ENCODE measurements around the gene CEP250.

The CEP250 gene

DNA sequence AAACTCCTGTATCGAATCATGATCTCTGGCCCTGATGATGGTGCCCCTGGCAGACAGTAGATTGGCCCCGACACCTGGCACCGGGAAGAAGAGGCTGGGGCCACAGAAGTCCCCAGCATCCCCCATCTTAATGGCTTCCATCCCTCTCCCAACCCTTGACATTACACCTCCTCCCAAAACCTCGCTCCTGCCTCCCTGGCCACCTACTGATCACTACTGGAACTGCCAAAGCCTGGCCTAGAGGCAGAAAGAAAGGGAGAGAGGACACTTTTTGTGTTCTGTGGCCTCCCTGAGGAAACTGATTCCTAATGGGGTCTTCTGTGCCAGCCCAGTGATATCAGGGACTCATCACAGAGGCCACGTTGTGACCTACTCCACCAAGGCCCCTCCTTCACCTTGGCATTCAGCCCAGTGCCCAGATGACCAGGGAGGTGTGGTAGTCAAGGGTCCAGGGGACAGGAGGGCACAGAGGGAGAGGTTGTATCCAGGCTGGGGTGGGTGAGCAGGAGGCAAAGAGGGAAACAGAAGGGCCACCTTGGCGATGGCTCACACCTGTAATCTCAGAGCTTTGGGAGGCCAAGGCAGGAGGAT lies 68.0 kb downstream of the CEP250 start:
- TF ChIP-seq, protein P1, sequence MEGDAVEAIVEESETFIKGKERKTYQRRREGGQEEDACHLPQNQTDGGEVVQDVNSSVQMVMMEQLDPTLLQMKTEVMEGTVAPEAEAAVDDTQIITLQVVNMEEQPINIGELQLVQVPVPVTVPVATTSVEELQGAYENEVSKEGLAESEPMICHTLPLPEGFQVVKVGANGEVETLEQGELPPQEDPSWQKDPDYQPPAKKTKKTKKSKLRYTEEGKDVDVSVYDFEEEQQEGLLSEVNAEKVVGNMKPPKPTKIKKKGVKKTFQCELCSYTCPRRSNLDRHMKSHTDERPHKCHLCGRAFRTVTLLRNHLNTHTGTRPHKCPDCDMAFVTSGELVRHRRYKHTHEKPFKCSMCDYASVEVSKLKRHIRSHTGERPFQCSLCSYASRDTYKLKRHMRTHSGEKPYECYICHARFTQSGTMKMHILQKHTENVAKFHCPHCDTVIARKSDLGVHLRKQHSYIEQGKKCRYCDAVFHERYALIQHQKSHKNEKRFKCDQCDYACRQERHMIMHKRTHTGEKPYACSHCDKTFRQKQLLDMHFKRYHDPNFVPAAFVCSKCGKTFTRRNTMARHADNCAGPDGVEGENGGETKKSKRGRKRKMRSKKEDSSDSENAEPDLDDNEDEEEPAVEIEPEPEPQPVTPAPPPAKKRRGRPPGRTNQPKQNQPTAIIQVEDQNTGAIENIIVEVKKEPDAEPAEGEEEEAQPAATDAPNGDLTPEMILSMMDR (conservative IDR thresholded peaks at IDR 0.05; ENCODE audit: low read depth, low read length): peak; percentile 64
- H3K4me3 ChIP-seq (ENCODE audit: low read length): no peak overlapping the region
- no peak for DNase-seq (ENCODE audit: low read depth)

DNA sequence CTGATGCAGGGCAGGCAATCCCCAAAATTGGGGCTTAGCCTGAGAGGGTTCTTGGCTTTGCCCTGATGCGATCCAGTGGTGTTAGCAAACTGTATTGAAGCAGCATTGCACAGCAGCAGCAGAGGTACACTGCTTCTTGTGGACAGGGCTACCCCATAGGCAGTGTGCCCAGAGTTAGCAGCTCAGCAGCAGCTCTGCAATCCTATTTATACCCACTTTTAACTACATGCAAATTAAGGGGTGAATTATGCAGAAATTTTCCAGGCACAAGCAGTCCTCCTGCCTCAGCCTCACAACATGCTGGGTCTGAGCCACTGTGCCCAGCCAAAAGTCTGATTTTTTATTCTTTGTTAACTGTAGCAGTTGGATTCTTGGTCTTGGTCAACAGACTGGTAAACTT lies 70.2 kb downstream of the CEP250 start:
- no peak overlapping the region for H3K4me3 ChIP-seq (ENCODE audit: low read length)
- TF ChIP-seq, protein P1 (conservative IDR thresholded peaks at IDR 0.05; ENCODE audit: low read depth, low read length): no peak
- DNase-seq (ENCODE audit: low read depth): no peak

DNA sequence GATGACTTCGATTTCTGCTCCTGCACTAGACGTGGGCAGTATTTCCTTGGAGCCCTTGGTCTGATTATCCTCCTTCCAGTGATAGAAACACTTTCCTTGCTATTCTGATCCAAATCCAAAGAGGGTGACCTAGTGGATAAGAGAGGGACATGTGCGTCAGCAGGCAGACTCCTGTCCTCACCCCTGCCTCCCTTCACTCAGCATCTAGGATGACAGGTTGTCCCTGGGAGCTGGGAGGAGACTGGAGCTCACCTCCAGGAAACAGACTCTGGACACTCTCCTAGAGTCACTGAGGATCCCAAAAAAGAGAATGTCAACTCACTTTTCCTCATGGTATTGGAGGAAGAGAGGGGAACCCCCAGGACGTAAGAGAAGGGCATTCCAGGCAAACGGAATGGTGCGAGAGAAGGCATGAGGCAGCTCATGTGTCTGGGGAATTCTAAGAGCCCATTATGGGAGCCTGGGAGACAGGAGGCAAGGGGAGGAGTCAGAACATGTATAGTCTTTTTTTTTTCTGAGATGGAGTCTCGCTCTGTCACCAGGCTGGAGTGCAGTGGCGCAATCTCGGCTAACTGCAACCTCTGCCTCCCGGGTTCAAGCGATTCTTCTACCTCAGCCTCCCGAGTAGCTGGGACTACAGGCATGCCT lies 71.8 kb downstream of the CEP250 start:
- no peak overlapping the region for H3K4me3 ChIP-seq (ENCODE audit: low read length)
- TF ChIP-seq, protein P1 (conservative IDR thresholded peaks at IDR 0.05; ENCODE audit: low read depth, low read length): no peak
- no peak for DNase-seq (ENCODE audit: low read depth)

DNA sequence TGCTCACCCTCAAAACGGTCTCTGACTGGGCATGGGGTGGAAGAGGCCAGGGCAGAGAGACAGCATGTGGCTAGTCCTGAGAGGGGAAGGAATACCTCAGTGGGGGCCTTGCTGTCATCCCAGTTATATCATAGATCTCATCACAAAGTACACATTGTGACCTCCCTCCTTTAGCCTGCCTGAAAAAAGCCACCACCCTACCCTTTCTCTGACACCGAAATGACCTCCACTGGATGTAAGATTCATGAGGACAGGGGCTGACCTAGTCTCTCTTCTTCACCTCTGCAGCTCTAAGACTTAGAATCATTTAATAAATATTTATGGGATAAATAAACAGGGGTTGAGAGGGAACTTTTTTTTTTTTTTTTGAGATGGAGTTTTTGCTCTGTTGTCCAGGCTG lies 74.2 kb downstream of the CEP250 start, which contains the start of gene C20orf173:
TSS of gene C20orf173 (minus strand) at position 101 of the 400 bp plus-strand sequence. CDS start 279 bp downstream, outside the sequence.
- DNase-seq (ENCODE audit: low read depth): no peak
- H3K4me3 ChIP-seq (ENCODE audit: low read length): no peak within 1 kb of the TSS
- TF ChIP-seq, protein P1 (conservative IDR thresholded peaks at IDR 0.05; ENCODE audit: low read depth, low read length): no peak

- no peak for DNase-seq (ENCODE audit: low read depth)
- peak overlapping the region; percentile 24 for H3K4me3 ChIP-seq (ENCODE audit: low read length)
- TF ChIP-seq, protein P1 (conservative IDR thresholded peaks at IDR 0.05; ENCODE audit: low read depth, low read length): no peak
Measured at GRCh38 chr20:35539756-35540212, 84.4 kb downstream of the CEP250 start.

- peak overlapping the region; percentile 83 for H3K4me3 ChIP-seq (ENCODE audit: low read length)
- DNase-seq (ENCODE audit: low read depth): no peak
- TF ChIP-seq, protein P1 (conservative IDR thresholded peaks at IDR 0.05; ENCODE audit: low read depth, low read length): no peak
Measured at GRCh38 chr20:35541118-35541782, 85.9 kb downstream of the CEP250 start.

Measured in retinal pigment epithelial cell (primary cell).